PC-3 (cell line): ENCODE results near the gene OBP2A.

Source experiments
- EZH2 ChIP-seq: fragments of 300-600 bp; sonication (generic); IDR thresholded peaks from one replicate; pipeline ENCODE4 v1.6.1; 2017; ENCODE audit warnings: antibody characterized with exemption, mild to moderate bottlenecking, low read length; ENCODE audit not compliant: unreplicated experiment
- EZH2phosphoT487 ChIP-seq: fragments of 300-600 bp; sonication (generic); IDR thresholded peaks from 2 replicates; pipeline ENCODE4 v1.6.1; 2018; ENCODE audit warnings: mild to moderate bottlenecking, antibody characterized with exemption, low read length, borderline replicate concordance
- TF ChIP-seq, protein P1 (sequence below): fragments of 300-600 bp; sonication (generic); conservative IDR thresholded peaks from 2 replicates; pipeline ENCODE4 v1.5.1; 2017; ENCODE audit warnings: antibody characterized with exemption, low read depth, mild to moderate bottlenecking, low read length

- TF ChIP-seq, protein P1, sequence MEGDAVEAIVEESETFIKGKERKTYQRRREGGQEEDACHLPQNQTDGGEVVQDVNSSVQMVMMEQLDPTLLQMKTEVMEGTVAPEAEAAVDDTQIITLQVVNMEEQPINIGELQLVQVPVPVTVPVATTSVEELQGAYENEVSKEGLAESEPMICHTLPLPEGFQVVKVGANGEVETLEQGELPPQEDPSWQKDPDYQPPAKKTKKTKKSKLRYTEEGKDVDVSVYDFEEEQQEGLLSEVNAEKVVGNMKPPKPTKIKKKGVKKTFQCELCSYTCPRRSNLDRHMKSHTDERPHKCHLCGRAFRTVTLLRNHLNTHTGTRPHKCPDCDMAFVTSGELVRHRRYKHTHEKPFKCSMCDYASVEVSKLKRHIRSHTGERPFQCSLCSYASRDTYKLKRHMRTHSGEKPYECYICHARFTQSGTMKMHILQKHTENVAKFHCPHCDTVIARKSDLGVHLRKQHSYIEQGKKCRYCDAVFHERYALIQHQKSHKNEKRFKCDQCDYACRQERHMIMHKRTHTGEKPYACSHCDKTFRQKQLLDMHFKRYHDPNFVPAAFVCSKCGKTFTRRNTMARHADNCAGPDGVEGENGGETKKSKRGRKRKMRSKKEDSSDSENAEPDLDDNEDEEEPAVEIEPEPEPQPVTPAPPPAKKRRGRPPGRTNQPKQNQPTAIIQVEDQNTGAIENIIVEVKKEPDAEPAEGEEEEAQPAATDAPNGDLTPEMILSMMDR: no peak
- TF ChIP-seq EZH2 (no peak), EZH2phosphoT487 (no peak)
These were observed 39.4 kb upstream of the OBP2A start for GRCh38 chr9:135506327-135507103.
